Measurements from ENCODE around the gene KCTD17.

The KCTD17 gene

GRCh38 chr22:37021041-37021440 lies 30.5 kb upstream of the KCTD17 start:
- Histone ChIP-seq H3K4me3 (ENCODE audit: low read length) (no peak overlapping the region), H3K36me3 (ENCODE audit: insufficient read depth, low read length) (peaks cover 39% of the 10 kb centered on the region), H3K27me3 (ENCODE audit: insufficient read depth, low read length) (no peaks in the 10 kb centered on the region), H3K9ac (ENCODE audit: low read depth, low read length) (no peak overlapping the region), H3K27ac (ENCODE audit: low read depth, low read length) (no peak overlapping the region), H3K4me1 (ENCODE audit: insufficient read depth, low read length) (0 out of 2 replicates have a peak, but pooled peaks cover 4% of the 10 kb centered on the region), H3K9me3 (ENCODE audit: insufficient read depth, low read depth, low read length) (no peaks in the 10 kb centered on the region)
- 95% methylated on average over 5 of the region's 5 CpGs for WGBS

- H3K27me3 ChIP-seq (ENCODE audit: insufficient read depth, low read length) = no peaks in the 10 kb centered on the region
- no peak overlapping the region for H3K9ac ChIP-seq (ENCODE audit: low read depth, low read length)
- WGBS = 81% methylated on average over 13 of the region's 13 CpGs
Observed at GRCh38 chr22:37021710-37022482, 29.6 kb upstream of the KCTD17 start.

GRCh38 chr22:37022483-37023337 lies 28.8 kb upstream of the KCTD17 start:
- H3K9ac ChIP-seq (ENCODE audit: low read depth, low read length) = no peak overlapping the region
- H3K4me3 ChIP-seq (ENCODE audit: low read length) = no peak overlapping the region
- 88% methylated on average over 16 of the region's 16 CpGs for WGBS
- no peak overlapping the region for H3K27ac ChIP-seq (ENCODE audit: low read depth, low read length)
- H3K9me3 ChIP-seq (ENCODE audit: insufficient read depth, low read depth, low read length) = no peaks in the 10 kb centered on the region
- H3K4me1 ChIP-seq (ENCODE audit: insufficient read depth, low read length) = peaks cover 7% of the 10 kb centered on the region; the same call in 1 of the 2 replicates
- no peaks in the 10 kb centered on the region for H3K27me3 ChIP-seq (ENCODE audit: insufficient read depth, low read length)
- H3K36me3 ChIP-seq (ENCODE audit: insufficient read depth, low read length) = peaks cover 34% of the 10 kb centered on the region

More at GRCh38 chr22:37021710-37022482, 29.6 kb upstream of the KCTD17 start:
- Histone ChIP-seq H3K27ac (ENCODE audit: low read depth, low read length) (no peak overlapping the region), H3K36me3 (ENCODE audit: insufficient read depth, low read length) (peaks cover 39% of the 10 kb centered on the region), H3K4me1 (ENCODE audit: insufficient read depth, low read length) (0 out of 2 replicates have a peak, but pooled peaks cover 4% of the 10 kb centered on the region), H3K4me3 (ENCODE audit: low read length) (no peak overlapping the region), H3K9me3 (ENCODE audit: insufficient read depth, low read depth, low read length) (no peaks in the 10 kb centered on the region)

GRCh38 chr22:37023743-37024338 lies 27.7 kb upstream of the KCTD17 start:
- Histone ChIP-seq H3K27ac (ENCODE audit: low read depth, low read length) (no peak overlapping the region), H3K27me3 (ENCODE audit: insufficient read depth, low read length) (no peaks in the 10 kb centered on the region), H3K4me3 (ENCODE audit: low read length) (no peak overlapping the region), H3K9me3 (ENCODE audit: insufficient read depth, low read depth, low read length) (no peaks in the 10 kb centered on the region), H3K36me3 (ENCODE audit: insufficient read depth, low read length) (peaks cover 36% of the 10 kb centered on the region), H3K9ac (ENCODE audit: low read depth, low read length) (no peak overlapping the region), H3K4me1 (ENCODE audit: insufficient read depth, low read length) (peaks cover 3% of the 10 kb centered on the region; the same call in 1 of the 2 replicates)
- 95% methylated on average over 34 of the region's 34 CpGs for WGBS

- peaks cover 3% of the 10 kb centered on the region; the same call in 1 of the 2 replicates for H3K4me1 ChIP-seq (ENCODE audit: insufficient read depth, low read length)
- H3K27me3 ChIP-seq (ENCODE audit: insufficient read depth, low read length) = no peaks in the 10 kb centered on the region
- no peak overlapping the region for H3K9ac ChIP-seq (ENCODE audit: low read depth, low read length)
- no peaks in the 10 kb centered on the region for H3K9me3 ChIP-seq (ENCODE audit: insufficient read depth, low read depth, low read length)
- no peak overlapping the region for H3K27ac ChIP-seq (ENCODE audit: low read depth, low read length)
- WGBS = 94% methylated on average over 71 of the region's 71 CpGs
- peaks cover 43% of the 10 kb centered on the region for H3K36me3 ChIP-seq (ENCODE audit: insufficient read depth, low read length)
- no peak overlapping the region for H3K4me3 ChIP-seq (ENCODE audit: low read length)
Observed at GRCh38 chr22:37024339-37025157, 27.0 kb upstream of the KCTD17 start.

GRCh38 chr22:37025500-37026070 lies 26.0 kb upstream of the KCTD17 start:
- Histone ChIP-seq H3K9me3 (ENCODE audit: insufficient read depth, low read depth, low read length) (no peaks in the 10 kb centered on the region), H3K4me1 (ENCODE audit: insufficient read depth, low read length) (peaks cover 3% of the 10 kb centered on the region; the same call in 1 of the 2 replicates), H3K27ac (ENCODE audit: low read depth, low read length) (no peak overlapping the region), H3K4me3 (ENCODE audit: low read length) (no peak overlapping the region), H3K27me3 (ENCODE audit: insufficient read depth, low read length) (no peaks in the 10 kb centered on the region), H3K36me3 (ENCODE audit: insufficient read depth, low read length) (peaks cover 51% of the 10 kb centered on the region), H3K9ac (ENCODE audit: low read depth, low read length) (no peak overlapping the region)
- whole genome bisulfite sequencing = 83% methylated on average over 10 of the region's 10 CpGs

- H3K4me1 ChIP-seq (ENCODE audit: insufficient read depth, low read length) = peaks cover 3% of the 10 kb centered on the region; the same call in 1 of the 2 replicates
- H3K4me3 ChIP-seq (ENCODE audit: low read length) = no peak overlapping the region
- no peaks in the 10 kb centered on the region for H3K27me3 ChIP-seq (ENCODE audit: insufficient read depth, low read length)
- H3K36me3 ChIP-seq (ENCODE audit: insufficient read depth, low read length) = peaks cover 51% of the 10 kb centered on the region
- H3K9me3 ChIP-seq (ENCODE audit: insufficient read depth, low read depth, low read length) = no peaks in the 10 kb centered on the region
- H3K27ac ChIP-seq (ENCODE audit: low read depth, low read length) = no peak overlapping the region
- H3K9ac ChIP-seq (ENCODE audit: low read depth, low read length) = no peak overlapping the region
- WGBS = 93% methylated on average over 5 of the region's 5 CpGs
Observed at GRCh38 chr22:37026325-37026724, 25.2 kb upstream of the KCTD17 start.

- 89% methylated on average over 7 of the region's 7 CpGs for WGBS
- H3K27me3 ChIP-seq (ENCODE audit: insufficient read depth, low read length) = no peaks in the 10 kb centered on the region
- H3K36me3 ChIP-seq (ENCODE audit: insufficient read depth, low read length) = peaks cover 51% of the 10 kb centered on the region
- H3K27ac ChIP-seq (ENCODE audit: low read depth, low read length) = no peak overlapping the region
- peaks cover 7% of the 10 kb centered on the region; the same call in 1 of the 2 replicates for H3K4me1 ChIP-seq (ENCODE audit: insufficient read depth, low read length)
- H3K9ac ChIP-seq (ENCODE audit: low read depth, low read length) = no peak overlapping the region
- no peaks in the 10 kb centered on the region for H3K9me3 ChIP-seq (ENCODE audit: insufficient read depth, low read depth, low read length)
- H3K4me3 ChIP-seq (ENCODE audit: low read length) = no peak overlapping the region
Observed at GRCh38 chr22:37027556-37027955, 24.0 kb upstream of the KCTD17 start.

GRCh38 chr22:37028692-37029674 lies 22.6 kb upstream of the KCTD17 start:
- no peaks in the 10 kb centered on the region for H3K9me3 ChIP-seq (ENCODE audit: insufficient read depth, low read depth, low read length)
- 95% methylated on average over 22 of the region's 22 CpGs for WGBS
- H3K9ac ChIP-seq (ENCODE audit: low read depth, low read length) = no peak overlapping the region
- H3K4me3 ChIP-seq (ENCODE audit: low read length) = no peak overlapping the region
- H3K4me1 ChIP-seq (ENCODE audit: insufficient read depth, low read length) = peaks cover 12% of the 10 kb centered on the region; the same call in 1 of the 2 replicates
- no peak overlapping the region for H3K27ac ChIP-seq (ENCODE audit: low read depth, low read length)
- H3K27me3 ChIP-seq (ENCODE audit: insufficient read depth, low read length) = no peaks in the 10 kb centered on the region
- peaks cover 51% of the 10 kb centered on the region for H3K36me3 ChIP-seq (ENCODE audit: insufficient read depth, low read length)
